Activated CD4-positive, alpha-beta T cell treated with anti-CD3 and anti-CD28 coated beads for 36 hours (primary cell): ENCODE data around the gene ZNF683. TPM values are rescaled to one million over a fixed set of nuclear protein-coding genes. Genes with fewer than 3 reads are reported as not detected.
"Not testable (repeated sequence)": the region's sequence is repeated elsewhere in the genome, so short reads cannot be mapped to it uniquely, and the experiment has no call there.

ENCODE experiments used
- ATAC-seq: fragments of 200-7000 bp; cut with Tn5 transposase; one replicate; pipeline ENCODE4 v1.10.0; 2021; ENCODE audit warnings: mild to moderate bottlenecking, moderate library complexity
- CTCF ChIA-PET: fragments of 350-600 bp; sonication (Branson Sonifier 250); formaldehyde crosslinking; loops from one replicate; lab custom pipeline; 2021; ENCODE audit warnings: antibody characterized with exemption; lab: Charles Lee
- POLR2A ChIA-PET: fragments of 350-600 bp; sonication (Branson Sonifier 250); formaldehyde crosslinking; loops from one replicate; lab custom pipeline; 2021; ENCODE audit warnings: antibody characterized with exemption, inconsistent platforms; lab: Charles Lee
- DNase-seq: peaks from one replicate; pipeline ENCODE4 v3.0.0-alpha.2; 2020
- H3K27ac Mint-ChIP-seq: one replicate; pipeline ENCODE4 v1.8.0; 2021; ENCODE audit warnings: mixed read lengths
- H3K27me3 Mint-ChIP-seq: one replicate; pipeline ENCODE4 v1.8.0; 2021; ENCODE audit warnings: mixed read lengths
- H3K36me3 Mint-ChIP-seq: one replicate; pipeline ENCODE4 v1.8.0; 2021; ENCODE audit warnings: low read depth, mixed read lengths
- H3K4me1 Mint-ChIP-seq: one replicate; pipeline ENCODE4 v1.8.0; 2021; ENCODE audit warnings: mixed read lengths
- H3K4me3 Mint-ChIP-seq: one replicate; pipeline ENCODE4 v1.8.0; 2021; ENCODE audit warnings: mild to moderate bottlenecking, moderate library complexity, mixed read lengths
- H3K9me3 Mint-ChIP-seq: one replicate; pipeline ENCODE4 v1.8.0; 2021; ENCODE audit warnings: low read depth, mixed read lengths
- intact Hi-C, 2 experiments: fragments of 100-400 bp; cut with DNase I in 1 of 2; cut with micrococcal nuclease in 1 of 2; formaldehyde crosslinking; loops; one replicate each; pipeline versions ENCODE4 v1.14.2 to v1.15.1; 2022 to 2024; cut with DNase I, micrococcal nuclease
- total RNA-seq, 2 experiments: library from RNA; stranded (reverse); gene quantifications; one replicate each; pipeline ENCODE4 v1.2.3, GENCODE V29; 2021

Gene ZNF683
- total RNA-seq, 2 experiments from 2014 or later: not detected

DNA sequence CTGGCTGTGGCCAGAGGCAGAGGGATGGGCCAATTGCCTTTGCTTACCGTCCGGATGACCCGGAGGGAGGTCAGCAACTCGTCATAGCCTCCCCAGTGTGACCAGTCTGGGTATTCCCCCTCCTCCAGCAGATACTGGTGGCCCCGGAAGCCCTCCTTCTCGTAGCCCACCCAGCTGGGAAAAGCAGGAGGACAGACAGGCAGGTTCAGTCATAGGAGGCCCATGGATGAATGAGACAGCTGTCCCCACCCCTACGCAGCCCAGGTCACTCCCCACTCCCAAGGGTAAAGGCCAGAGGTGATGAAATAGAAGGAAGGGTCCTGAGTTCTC is 35.4 kb downstream of the ZNF683 start:
- peak overlapping the region; percentile 75 for H3K4me3 Mint-ChIP-seq
- ChIA-PET POLR2A (interaction anchor here (0.7 kb wide), 1 partner anchor 121 kb away, joined by 3 read pairs; no protein-coding TSS in a partner anchor), CTCF (no interaction called here)
- DNase-seq (no peak), ATAC-seq (no peak)
- H3K4me1 Mint-ChIP-seq: no peaks in the 10 kb centered on the region
- no peaks in the 10 kb centered on the region for H3K36me3 Mint-ChIP-seq
- H3K27ac Mint-ChIP-seq: no peak overlapping the region
- no peaks in the 10 kb centered on the region for H3K9me3 Mint-ChIP-seq
- intact Hi-C loops: loop anchor here in 1 of 2 experiments (2.0 kb wide), 1 partner anchor 22 kb away; no protein-coding TSS in a partner anchor
- H3K27me3 Mint-ChIP-seq: no peaks in the 10 kb centered on the region

DNA sequence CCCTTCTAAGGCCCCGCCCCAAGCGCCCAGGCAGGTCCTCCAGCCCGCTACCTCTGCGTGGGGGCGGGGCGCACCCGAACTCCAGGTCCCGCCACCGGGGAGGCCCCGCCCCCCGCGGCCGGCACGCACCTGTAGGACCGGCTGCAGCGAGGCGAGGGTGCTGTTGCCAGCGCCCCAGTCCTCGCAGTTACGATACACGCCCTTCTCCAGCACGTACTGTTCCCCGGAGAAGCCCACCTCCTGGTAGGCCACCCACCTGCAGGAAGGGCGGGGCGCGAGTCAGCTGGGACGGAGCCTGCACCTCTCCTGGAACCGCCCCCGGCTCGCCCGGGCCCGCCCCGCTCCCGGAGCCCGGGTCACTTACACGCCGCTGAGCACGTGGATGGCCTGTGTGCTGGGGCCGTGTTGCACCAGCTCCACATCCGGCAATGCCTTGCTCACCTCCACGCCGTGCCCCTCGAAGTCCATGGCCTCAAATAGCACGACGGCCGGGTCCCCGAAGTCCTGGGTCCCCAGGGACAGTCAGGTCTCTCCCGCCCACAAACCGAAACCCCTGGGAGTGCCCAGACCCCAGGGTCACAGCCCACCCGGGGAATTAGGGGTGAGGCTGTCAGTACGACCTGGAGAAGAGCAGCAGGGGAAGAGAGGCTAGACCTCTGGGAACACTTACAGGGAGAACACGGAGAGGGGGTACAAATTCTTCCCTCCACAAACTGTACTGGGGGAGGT is 35.9 kb downstream of the ZNF683 start:
- intact Hi-C loops: loop anchor here in 1 of 2 experiments (1.0 to 2.0 kb wide), 5 partner anchors 15 to 102 kb away; partner anchors contain the start of genes CEP85 and UBXN11
- Mint-ChIP-seq H3K9me3 (no peaks in the 10 kb centered on the region), H3K27me3 (no peaks in the 10 kb centered on the region), H3K36me3 (no peaks in the 10 kb centered on the region), H3K27ac (no peak overlapping the region), H3K4me1 (no peaks in the 10 kb centered on the region), H3K4me3 (peak overlapping the region; percentile 75)
- peak; percentile 93 for ATAC-seq
- peak; percentile 89 for DNase-seq
- ChIA-PET POLR2A (interaction anchor here (0.7 kb wide), 1 partner anchor 121 kb away, joined by 3 read pairs; no protein-coding TSS in a partner anchor), CTCF (no interaction called here)

DNA sequence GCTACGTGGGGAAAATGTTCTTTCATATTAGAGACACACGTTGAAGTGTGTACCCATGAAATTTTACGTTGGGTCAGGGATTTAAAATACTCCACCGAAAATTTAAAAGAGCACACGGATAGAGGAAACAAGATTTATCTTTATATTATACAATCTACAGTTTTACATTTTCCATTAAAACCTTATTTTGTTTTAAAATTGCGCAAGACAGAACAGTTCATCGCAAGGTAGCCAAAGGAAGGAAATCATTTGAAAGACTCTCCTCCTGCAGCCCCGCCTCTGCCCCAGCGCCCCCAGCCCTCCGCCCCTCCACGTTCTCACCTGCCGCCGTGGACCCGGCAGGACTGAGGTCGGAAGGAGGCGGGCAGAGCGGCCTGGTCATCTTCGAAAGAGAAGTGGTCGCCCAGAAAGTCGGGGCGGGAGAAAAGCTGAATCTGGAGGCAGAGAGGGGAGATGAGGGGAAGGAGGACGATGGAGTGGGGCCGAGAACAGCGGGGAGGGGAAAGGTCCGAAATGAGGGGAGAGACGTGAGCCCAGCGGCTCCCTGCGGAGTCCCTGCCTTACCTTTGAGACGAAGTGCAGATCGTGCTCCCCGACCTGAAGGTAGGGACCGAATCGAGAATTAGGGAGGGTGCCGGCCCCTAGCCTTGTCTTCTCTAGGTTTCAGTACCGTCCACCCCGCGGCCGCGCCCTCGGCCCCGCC is 36.6 kb downstream of the ZNF683 start:
- CTCF ChIA-PET: interaction anchor here (0.9 to 1.0 kb wide), 2 partner anchors 28 to 60 kb away, joined by 3 to 6 read pairs; no protein-coding TSS in a partner anchor
- no peaks in the 10 kb centered on the region for H3K9me3 Mint-ChIP-seq
- H3K27ac Mint-ChIP-seq: no peak overlapping the region
- intact Hi-C loops: loop anchor here in 1 of 2 experiments (1.0 to 2.0 kb wide), 5 partner anchors 15 to 102 kb away; partner anchors contain the start of genes CEP85 and UBXN11
- no peaks in the 10 kb centered on the region for H3K4me1 Mint-ChIP-seq
- peak overlapping the region; percentile 75 for H3K4me3 Mint-ChIP-seq
- POLR2A ChIA-PET: interaction anchor here (0.6 kb wide), 1 partner anchor 149 kb away, joined by 3 read pairs; no protein-coding TSS in a partner anchor
- no peaks in the 10 kb centered on the region for H3K27me3 Mint-ChIP-seq
- DNase-seq: no peak
- H3K36me3 Mint-ChIP-seq: no peaks in the 10 kb centered on the region
- ATAC-seq: peak; percentile 6

DNA sequence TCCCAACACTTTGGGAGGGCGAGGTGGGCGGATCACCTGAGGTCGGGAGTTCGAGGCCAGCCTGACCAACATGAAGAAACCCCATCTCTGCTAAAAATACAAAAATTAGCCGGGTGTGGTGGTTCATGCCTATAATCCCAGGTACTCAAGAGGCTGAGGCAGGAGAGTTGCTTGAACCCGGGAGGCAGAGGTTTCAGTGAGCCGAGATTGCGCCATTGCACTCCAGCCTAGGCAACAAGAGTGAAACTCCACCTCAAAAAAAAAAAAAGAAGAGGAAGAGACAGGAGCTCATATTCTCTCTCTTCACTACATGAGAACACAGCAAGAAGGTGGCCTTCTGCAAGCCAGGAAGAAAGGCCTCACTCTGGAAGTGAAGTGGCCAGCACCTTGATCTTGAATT is 39.2 kb downstream of the ZNF683 start:
- H3K27me3 Mint-ChIP-seq, H3K27ac Mint-ChIP-seq, POLR2A ChIA-PET, H3K36me3 Mint-ChIP-seq, DNase-seq, H3K4me1 Mint-ChIP-seq, ATAC-seq, H3K9me3 Mint-ChIP-seq, H3K4me3 Mint-ChIP-seq, intact Hi-C loops: not testable (repeated sequence)
- CTCF ChIA-PET: interaction anchor here (0.5 to 0.7 kb wide), 2 partner anchors 31 to 451 kb away, joined by 3 to 4 read pairs; no protein-coding TSS in a partner anchor

DNA sequence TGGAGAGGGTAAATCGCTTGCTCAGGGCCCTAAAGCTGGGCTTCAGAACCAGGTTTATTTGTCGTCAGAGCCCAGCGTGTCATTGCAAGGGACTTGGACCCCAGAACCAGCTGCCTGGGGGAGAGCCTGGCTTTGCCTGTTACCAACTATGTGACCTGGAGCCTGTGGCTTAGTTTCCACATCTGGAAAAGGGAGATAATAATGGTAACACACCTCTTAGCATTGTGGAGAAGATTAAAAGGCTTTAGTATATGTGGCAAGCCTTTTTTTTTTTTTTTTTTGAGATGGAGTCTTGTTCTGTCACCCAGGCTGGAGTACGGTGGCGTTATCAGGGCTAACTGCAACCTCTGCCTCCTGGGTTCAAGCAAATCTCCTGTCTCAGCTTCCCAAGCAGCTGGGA is 42.3 kb downstream of the ZNF683 start:
- Mint-ChIP-seq H3K4me1 (no peaks in the 10 kb centered on the region), H3K4me3 (no peak overlapping the region), H3K27ac (no peak overlapping the region), H3K36me3 (no peaks in the 10 kb centered on the region), H3K9me3 (no peaks in the 10 kb centered on the region), H3K27me3 (no peaks in the 10 kb centered on the region)
- intact Hi-C loops: no loop called here
- DNase-seq (no peak), ATAC-seq (no peak)
- ChIA-PET POLR2A (no interaction called here), CTCF (interaction anchor here (0.7 to 1.2 kb wide), 2 partner anchors 54 to 333 kb away, joined by 4 read pairs; no protein-coding TSS in a partner anchor)

DNA sequence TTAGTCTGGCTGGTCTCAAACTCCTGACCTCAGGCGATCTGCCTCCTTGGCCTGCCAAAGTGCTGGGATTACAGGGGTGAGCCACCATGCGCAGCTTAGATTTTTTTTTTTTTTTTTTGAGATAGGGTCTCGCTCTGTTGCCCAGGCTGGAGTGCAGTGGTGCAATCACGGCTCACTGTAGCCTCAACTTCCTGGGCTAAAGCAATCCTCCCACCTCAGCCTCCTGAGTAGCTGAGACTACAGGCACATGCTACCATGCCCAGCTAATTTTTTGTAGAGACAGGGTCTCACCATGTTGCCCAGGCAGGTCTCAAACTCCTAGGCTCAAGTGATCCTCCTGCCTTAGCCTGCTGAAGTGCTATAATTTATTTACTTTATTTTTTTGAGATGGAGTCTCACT is 43.2 kb downstream of the ZNF683 start:
- ChIA-PET CTCF (interaction anchor here (1.4 kb wide), 1 partner anchor 35 kb away, joined by 4 read pairs; no protein-coding TSS in a partner anchor), POLR2A (interaction anchor here (0.5 kb wide), 1 partner anchor 437 kb away, joined by 3 read pairs; no protein-coding TSS in a partner anchor)
- DNase-seq, intact Hi-C loops, ATAC-seq, H3K4me3 Mint-ChIP-seq, H3K4me1 Mint-ChIP-seq, H3K27me3 Mint-ChIP-seq, H3K36me3 Mint-ChIP-seq, H3K27ac Mint-ChIP-seq, H3K9me3 Mint-ChIP-seq: not testable (repeated sequence)

DNA sequence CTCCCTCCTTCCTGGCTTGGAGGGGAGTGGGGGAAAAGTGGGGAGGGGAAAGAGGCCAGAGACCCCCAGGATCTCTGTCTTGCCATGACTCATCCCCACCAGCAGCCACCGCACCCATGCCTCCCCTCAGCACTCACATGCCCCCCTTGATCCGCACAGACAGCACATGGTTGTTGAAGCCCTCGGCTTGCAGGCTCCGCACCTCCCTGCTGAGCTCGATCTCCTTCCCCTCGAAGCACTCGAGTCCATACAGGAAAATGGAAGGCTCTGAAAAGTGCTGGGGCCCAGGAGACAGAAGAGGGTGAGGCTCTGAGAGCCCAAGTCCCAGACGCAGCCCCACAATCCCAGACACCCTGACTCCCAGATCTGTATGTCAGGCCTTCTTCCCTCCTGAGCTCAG is 44.0 kb downstream of the ZNF683 start:
- intact Hi-C loops: no loop called here
- DNase-seq (no peak), ATAC-seq (no peak)
- Mint-ChIP-seq H3K4me3 (no peak overlapping the region), H3K36me3 (no peaks in the 10 kb centered on the region), H3K9me3 (no peaks in the 10 kb centered on the region), H3K27ac (no peak overlapping the region), H3K4me1 (no peaks in the 10 kb centered on the region), H3K27me3 (no peaks in the 10 kb centered on the region)
- ChIA-PET POLR2A (interaction anchor here (0.7 kb wide), 1 partner anchor 214 kb away, joined by 6 read pairs; no protein-coding TSS in a partner anchor), CTCF (interaction anchor here (1.4 kb wide), 1 partner anchor 36 kb away, joined by 4 read pairs; no protein-coding TSS in a partner anchor)

DNA sequence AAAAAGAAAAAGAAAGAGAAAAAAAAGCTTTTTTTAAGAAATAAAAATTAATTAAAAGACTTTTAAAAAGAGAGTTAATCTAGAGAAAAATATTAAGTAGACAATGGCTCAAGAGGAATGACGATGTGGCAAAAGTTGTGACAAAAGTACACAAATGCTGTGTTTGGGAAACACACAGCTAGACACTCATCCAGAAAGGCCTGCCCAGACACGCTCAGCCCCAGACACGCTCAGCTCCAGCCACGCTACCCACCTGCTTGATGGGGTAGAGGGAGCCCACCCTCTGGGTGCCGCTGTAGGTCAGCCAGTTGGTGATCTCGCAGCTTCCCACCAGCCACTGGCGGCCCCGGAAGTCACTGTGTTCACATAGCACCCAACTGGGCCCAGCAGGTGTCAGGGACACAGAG is 44.6 kb downstream of the ZNF683 start:
- ATAC-seq (no peak), DNase-seq (no peak)
- intact Hi-C loops: no loop called here
- Mint-ChIP-seq H3K27ac (no peak overlapping the region), H3K9me3 (no peaks in the 10 kb centered on the region), H3K4me3 (no peak overlapping the region), H3K36me3 (peaks cover under 1% of the 10 kb centered on the region), H3K27me3 (no peaks in the 10 kb centered on the region), H3K4me1 (peaks cover 3% of the 10 kb centered on the region)
- CTCF ChIA-PET: interaction anchor here (0.6 to 1.4 kb wide), 3 partner anchors 21 to 290 kb away, joined by 4 read pairs; no protein-coding TSS in a partner anchor
- POLR2A ChIA-PET: interaction anchor here (0.6 to 0.7 kb wide), 2 partner anchors 128 to 213 kb away, joined by 4 to 6 read pairs; no protein-coding TSS in a partner anchor

DNA sequence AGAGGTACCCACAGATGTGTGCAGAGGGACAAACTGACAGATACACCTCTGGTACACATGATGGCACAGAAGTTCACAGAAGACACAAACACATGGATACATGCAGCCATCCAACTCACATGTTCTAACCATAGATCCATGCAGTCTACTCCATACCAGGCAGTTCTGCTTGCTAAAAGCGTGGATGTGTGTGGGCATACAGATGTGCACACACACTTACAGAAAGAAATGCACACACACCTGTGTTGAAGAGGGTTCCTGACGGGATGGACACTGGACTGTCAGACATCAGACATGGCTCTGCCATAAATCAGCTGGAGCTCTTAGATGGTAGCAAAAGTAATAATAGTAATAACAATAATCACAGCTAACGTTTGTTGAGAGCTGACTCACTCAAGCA is 48.0 kb downstream of the ZNF683 start:
- Mint-ChIP-seq H3K4me3 (no peak overlapping the region), H3K27me3 (no peaks in the 10 kb centered on the region), H3K9me3 (no peaks in the 10 kb centered on the region), H3K4me1 (peaks cover 30% of the 10 kb centered on the region), H3K36me3 (peaks cover 24% of the 10 kb centered on the region), H3K27ac (no peak overlapping the region)
- POLR2A ChIA-PET: no interaction called here
- ATAC-seq (no peak), DNase-seq (no peak)
- intact Hi-C loops: loop anchor here in 1 of 2 experiments (5.0 kb wide), 1 partner anchor 68 kb away; no protein-coding TSS in a partner anchor
- CTCF ChIA-PET: interaction anchor here (12.7 kb wide), 1 partner anchor 43 kb away, joined by 399 read pairs; the partner anchor contains the start of gene SH3BGRL3

DNA sequence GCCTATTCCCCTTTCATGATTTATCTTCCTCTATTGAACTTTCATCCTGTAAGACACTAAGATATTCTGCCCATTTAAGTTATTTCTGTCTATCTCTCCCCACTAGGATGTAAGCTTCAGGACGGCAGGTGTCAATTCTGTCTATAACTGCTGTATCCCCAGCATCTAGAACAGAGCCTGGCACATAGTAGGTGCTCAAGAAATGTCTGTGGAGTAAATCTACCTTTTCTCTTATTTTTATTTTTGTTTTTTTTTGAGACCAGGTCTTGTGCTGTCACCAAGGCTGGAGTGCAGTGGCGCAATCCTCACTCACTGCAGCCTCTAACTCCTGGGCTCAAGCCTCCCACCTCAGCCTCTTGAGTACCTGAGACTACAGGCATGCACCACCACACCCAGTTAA is 49.2 kb downstream of the ZNF683 start:
- DNase-seq (no peak), ATAC-seq (no peak)
- Mint-ChIP-seq H3K27ac (peak overlapping the region; percentile 34), H3K27me3 (no peaks in the 10 kb centered on the region), H3K36me3 (peaks cover 31% of the 10 kb centered on the region), H3K4me1 (peaks cover 35% of the 10 kb centered on the region), H3K4me3 (no peak overlapping the region), H3K9me3 (no peaks in the 10 kb centered on the region)
- intact Hi-C loops: loop anchor here in 1 of 2 experiments (5.0 kb wide), 1 partner anchor 69 kb away; no protein-coding TSS in a partner anchor
- POLR2A ChIA-PET: no interaction called here
- CTCF ChIA-PET: interaction anchor here (0.7 to 12.7 kb wide), 3 partner anchors 41 to 236 kb away, joined by 3 to 399 read pairs (median 4); partner anchors contain the start of gene SH3BGRL3

DNA sequence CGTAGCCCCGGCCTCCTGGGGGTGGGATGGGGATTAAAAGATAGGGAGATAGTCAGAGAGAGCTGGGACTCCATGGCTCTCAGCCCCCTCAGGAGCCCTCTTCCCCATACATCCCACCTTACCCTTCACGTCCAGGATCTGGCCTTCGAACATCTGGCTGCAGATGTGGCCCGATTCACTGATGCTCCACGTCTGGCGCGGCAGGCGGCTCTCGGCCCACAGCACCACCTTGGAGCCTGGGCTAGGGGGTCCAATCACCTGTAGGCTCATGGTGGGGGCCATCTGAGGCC is 50.6 kb downstream of the ZNF683 start:
- peaks cover 45% of the 10 kb centered on the region for H3K4me1 Mint-ChIP-seq
- intact Hi-C loops: loop anchor here in 1 of 2 experiments (5.0 kb wide), 1 partner anchor 70 kb away; no protein-coding TSS in a partner anchor
- POLR2A ChIA-PET: interaction anchor here (1.0 to 1.3 kb wide), 2 partner anchors 37 to 39 kb away, joined by 3 to 8 read pairs; no protein-coding TSS in a partner anchor

More for the DNA sequence above, 50.6 kb downstream of the ZNF683 start:
- Mint-ChIP-seq H3K4me3 (no peak overlapping the region), H3K9me3 (no peaks in the 10 kb centered on the region), H3K36me3 (peaks cover 31% of the 10 kb centered on the region), H3K27ac (peak overlapping the region; percentile 96), H3K27me3 (no peaks in the 10 kb centered on the region)
- ATAC-seq (no peak), DNase-seq (no peak)
- CTCF ChIA-PET: interaction anchor here (0.6 to 12.7 kb wide), 26 partner anchors 12 to 504 kb away, joined by 3 to 399 read pairs (median 4); partner anchors contain the start of genes CATSPER4, CEP85, SH3BGRL3 and UBXN11
